ENCODE measurements around the gene LYRM9. TPM values are rescaled to one million over a fixed set of nuclear protein-coding genes. Genes with fewer than 3 reads are reported as not detected.

Gene LYRM9
- total and polyA plus RNA-seq, 9 of the 15 experiments (the other 6 are each of a cell fraction or from before 2014, with no cell fraction given), result 0.98 to 4.7 (median 1.8) TPM

DNA sequence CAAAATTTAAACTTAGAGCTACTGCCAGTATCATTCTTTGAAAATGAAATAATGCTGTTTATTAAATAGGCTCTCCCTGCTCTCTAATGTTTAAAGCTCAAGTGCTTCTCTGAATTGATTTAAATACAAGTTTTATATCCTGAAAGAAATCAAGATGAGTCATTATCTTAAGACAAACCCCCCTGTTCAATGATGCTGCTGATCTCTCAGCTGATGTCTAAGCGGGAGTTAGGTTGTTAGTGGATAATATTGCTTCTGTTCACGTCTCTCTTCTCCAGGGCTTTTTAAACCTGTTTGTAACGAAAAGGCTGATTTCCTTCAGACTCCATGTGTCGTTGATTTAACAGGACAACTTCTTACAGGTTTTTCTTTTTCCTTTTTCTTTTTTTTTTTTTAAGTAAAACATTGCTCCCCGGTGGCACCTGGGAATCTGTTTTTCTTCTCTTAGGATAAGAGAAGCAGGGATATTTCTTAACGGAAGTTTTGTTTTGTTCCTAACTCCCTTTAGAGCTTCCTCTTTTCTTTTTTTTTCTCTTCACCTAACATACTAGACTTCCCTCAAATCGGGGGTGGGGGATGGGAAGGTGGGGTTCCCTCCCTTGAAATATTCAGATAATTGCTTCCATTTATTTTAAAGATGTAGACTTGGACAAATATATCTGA lies 807 bp upstream of the LYRM9 start (continued):
- TF ChIP-seq, protein P1, sequence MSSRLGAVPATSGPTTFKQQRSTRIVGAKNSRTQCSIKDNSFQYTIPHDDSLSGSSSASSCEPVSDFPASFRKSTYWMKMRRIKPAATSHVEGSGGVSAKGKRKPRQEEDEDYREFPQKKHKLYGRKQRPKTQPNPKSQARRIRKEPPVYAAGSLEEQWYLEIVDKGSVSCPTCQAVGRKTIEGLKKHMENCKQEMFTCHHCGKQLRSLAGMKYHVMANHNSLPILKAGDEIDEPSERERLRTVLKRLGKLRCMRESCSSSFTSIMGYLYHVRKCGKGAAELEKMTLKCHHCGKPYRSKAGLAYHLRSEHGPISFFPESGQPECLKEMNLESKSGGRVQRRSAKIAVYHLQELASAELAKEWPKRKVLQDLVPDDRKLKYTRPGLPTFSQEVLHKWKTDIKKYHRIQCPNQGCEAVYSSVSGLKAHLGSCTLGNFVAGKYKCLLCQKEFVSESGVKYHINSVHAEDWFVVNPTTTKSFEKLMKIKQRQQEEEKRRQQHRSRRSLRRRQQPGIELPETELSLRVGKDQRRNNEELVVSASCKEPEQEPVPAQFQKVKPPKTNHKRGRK (tag; IDR thresholded peaks at IDR 0.05), result peak; percentile 61
- TF ChIP-seq ZNF212 (CRISPR knock-in tag; IDR thresholded peaks at IDR 0.05) (no peak), HDAC6 (IDR thresholded peaks at IDR 0.05; ENCODE audit: low read depth, low read length) (no peak), ELF1 (tag; IDR thresholded peaks at IDR 0.05) (no peak), NR4A1 (CRISPR knock-in tag; IDR thresholded peaks at IDR 0.05) (no peak), NR4A1 (tag; IDR thresholded peaks at IDR 0.05) (no peak), ZNF311 (CRISPR knock-in tag; IDR thresholded peaks at IDR 0.05) (no peak), KLF10 (CRISPR knock-in tag; IDR thresholded peaks at IDR 0.05) (no peak), COPS2 (conservative IDR thresholded peaks at IDR 0.05) (no peak), ZNF384 (IDR thresholded peaks at IDR 0.05; ENCODE audit: low read depth, low read length) (peak; percentile 64), BHLHE40 (IDR thresholded peaks at IDR 0.05; ENCODE audit: low read length) (no peak), NR2F6 (CRISPR knock-in tag; IDR thresholded peaks at IDR 0.05) (no peak), FOXP1 (CRISPR knock-in tag; IDR thresholded peaks at IDR 0.05) (no peak)
- TF ChIP-seq, protein P2, sequence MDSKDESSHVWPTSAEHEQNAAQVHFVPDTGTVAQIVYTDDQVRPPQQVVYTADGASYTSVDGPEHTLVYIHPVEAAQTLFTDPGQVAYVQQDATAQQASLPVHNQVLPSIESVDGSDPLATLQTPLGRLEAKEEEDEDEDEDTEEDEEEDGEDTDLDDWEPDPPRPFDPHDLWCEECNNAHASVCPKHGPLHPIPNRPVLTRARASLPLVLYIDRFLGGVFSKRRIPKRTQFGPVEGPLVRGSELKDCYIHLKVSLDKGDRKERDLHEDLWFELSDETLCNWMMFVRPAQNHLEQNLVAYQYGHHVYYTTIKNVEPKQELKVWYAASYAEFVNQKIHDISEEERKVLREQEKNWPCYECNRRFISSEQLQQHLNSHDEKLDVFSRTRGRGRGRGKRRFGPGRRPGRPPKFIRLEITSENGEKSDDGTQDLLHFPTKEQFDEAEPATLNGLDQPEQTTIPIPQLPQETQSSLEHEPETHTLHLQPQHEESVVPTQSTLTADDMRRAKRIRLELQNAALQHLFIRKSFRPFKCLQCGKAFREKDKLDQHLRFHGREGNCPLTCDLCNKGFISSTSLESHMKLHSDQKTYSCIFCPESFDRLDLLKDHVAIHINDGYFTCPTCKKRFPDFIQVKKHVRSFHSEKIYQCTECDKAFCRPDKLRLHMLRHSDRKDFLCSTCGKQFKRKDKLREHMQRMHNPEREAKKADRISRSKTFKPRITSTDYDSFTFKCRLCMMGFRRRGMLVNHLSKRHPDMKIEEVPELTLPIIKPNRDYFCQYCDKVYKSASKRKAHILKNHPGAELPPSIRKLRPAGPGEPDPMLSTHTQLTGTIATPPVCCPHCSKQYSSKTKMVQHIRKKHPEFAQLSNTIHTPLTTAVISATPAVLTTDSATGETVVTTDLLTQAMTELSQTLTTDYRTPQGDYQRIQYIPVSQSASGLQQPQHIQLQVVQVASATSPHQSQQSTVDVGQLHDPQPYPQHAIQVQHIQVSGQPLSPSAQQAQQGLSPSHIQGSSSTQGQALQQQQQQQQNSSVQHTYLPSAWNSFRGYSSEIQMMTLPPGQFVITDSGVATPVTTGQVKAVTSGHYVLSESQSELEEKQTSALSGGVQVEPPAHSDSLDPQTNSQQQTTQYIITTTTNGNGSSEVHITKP (IDR thresholded peaks at IDR 0.05; ENCODE audit: partially characterized antibody), result no peak
- TF ChIP-seq, protein P3, sequence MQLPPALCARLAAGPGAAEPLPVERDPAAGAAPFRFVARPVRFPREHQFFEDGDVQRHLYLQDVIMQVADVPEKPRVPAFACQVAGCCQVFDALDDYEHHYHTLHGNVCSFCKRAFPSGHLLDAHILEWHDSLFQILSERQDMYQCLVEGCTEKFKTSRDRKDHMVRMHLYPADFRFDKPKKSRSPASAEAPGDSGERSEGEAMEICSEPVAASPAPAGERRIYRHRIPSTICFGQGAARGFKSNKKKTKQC (CRISPR knock-in tag; IDR thresholded peaks at IDR 0.05), result no peak

Data from K562 (cell line).